ENCODE measurements around the gene RND1.
"Not testable (repeated sequence)": the region's sequence is repeated elsewhere in the genome, so short reads cannot be mapped to it uniquely, and the experiment has no call there.

The RND1 gene

GRCh38 chr12:48866052-48866711, 512 bp upstream of the RND1 start:
- TF ChIP-seq, protein P1, sequence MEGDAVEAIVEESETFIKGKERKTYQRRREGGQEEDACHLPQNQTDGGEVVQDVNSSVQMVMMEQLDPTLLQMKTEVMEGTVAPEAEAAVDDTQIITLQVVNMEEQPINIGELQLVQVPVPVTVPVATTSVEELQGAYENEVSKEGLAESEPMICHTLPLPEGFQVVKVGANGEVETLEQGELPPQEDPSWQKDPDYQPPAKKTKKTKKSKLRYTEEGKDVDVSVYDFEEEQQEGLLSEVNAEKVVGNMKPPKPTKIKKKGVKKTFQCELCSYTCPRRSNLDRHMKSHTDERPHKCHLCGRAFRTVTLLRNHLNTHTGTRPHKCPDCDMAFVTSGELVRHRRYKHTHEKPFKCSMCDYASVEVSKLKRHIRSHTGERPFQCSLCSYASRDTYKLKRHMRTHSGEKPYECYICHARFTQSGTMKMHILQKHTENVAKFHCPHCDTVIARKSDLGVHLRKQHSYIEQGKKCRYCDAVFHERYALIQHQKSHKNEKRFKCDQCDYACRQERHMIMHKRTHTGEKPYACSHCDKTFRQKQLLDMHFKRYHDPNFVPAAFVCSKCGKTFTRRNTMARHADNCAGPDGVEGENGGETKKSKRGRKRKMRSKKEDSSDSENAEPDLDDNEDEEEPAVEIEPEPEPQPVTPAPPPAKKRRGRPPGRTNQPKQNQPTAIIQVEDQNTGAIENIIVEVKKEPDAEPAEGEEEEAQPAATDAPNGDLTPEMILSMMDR (IDR thresholded peaks at IDR 0.05; ENCODE audit: insufficient read depth, low read length, poor library complexity, severe bottlenecking) = no peak
- Histone ChIP-seq H3K4me3 (replicated peaks; ENCODE audit: low read depth, low read length) (peak overlapping the region; percentile 80; the same call in 1 of the 2 replicates), H3K27me3 (replicated peaks; ENCODE audit: control insufficient read depth, insufficient read depth, low read length) (no peaks in the 10 kb centered on the region), H3K36me3 (ENCODE audit: control insufficient read depth, insufficient read depth, low read length) (peaks cover 3% of the 10 kb centered on the region)
- no peak for DNase-seq (ENCODE audit: extremely low read depth, insufficient read length)

- no peak overlapping the region for H3K4me3 ChIP-seq (replicated peaks; ENCODE audit: low read depth, low read length)
- H3K27me3 ChIP-seq (replicated peaks; ENCODE audit: control insufficient read depth, insufficient read depth, low read length) = no peaks in the 10 kb centered on the region
- TF ChIP-seq, protein P1 (IDR thresholded peaks at IDR 0.05; ENCODE audit: insufficient read depth, low read length, poor library complexity, severe bottlenecking) = no peak
- no peak for DNase-seq (ENCODE audit: extremely low read depth, insufficient read length)
- H3K36me3 ChIP-seq (ENCODE audit: control insufficient read depth, insufficient read depth, low read length) = peaks cover 6% of the 10 kb centered on the region
These were observed 2.4 kb downstream of the RND1 start for GRCh38 chr12:48863291-48863690.

- H3K27me3 ChIP-seq (replicated peaks; ENCODE audit: control insufficient read depth, insufficient read depth, low read length) = no peaks in the 10 kb centered on the region
- H3K4me3 ChIP-seq (replicated peaks; ENCODE audit: low read depth, low read length) = no peak overlapping the region
- no peak for DNase-seq (ENCODE audit: extremely low read depth, insufficient read length)
- TF ChIP-seq, protein P1 (IDR thresholded peaks at IDR 0.05; ENCODE audit: insufficient read depth, low read length, poor library complexity, severe bottlenecking) = no peak
- H3K36me3 ChIP-seq (ENCODE audit: control insufficient read depth, insufficient read depth, low read length) = peaks cover 6% of the 10 kb centered on the region
These were observed 2.9 kb downstream of the RND1 start for GRCh38 chr12:48862760-48863159.

- TF ChIP-seq, protein P1 (IDR thresholded peaks at IDR 0.05; ENCODE audit: insufficient read depth, low read length, poor library complexity, severe bottlenecking) = no peak
- H3K36me3 ChIP-seq (ENCODE audit: control insufficient read depth, insufficient read depth, low read length) = peaks cover 7% of the 10 kb centered on the region
- no peak for DNase-seq (ENCODE audit: extremely low read depth, insufficient read length)
- H3K27me3 ChIP-seq (replicated peaks; ENCODE audit: control insufficient read depth, insufficient read depth, low read length) = no peaks in the 10 kb centered on the region
- H3K4me3 ChIP-seq (replicated peaks; ENCODE audit: low read depth, low read length) = no peak overlapping the region
These were observed 4.6 kb downstream of the RND1 start for GRCh38 chr12:48861111-48861510.

DNA sequence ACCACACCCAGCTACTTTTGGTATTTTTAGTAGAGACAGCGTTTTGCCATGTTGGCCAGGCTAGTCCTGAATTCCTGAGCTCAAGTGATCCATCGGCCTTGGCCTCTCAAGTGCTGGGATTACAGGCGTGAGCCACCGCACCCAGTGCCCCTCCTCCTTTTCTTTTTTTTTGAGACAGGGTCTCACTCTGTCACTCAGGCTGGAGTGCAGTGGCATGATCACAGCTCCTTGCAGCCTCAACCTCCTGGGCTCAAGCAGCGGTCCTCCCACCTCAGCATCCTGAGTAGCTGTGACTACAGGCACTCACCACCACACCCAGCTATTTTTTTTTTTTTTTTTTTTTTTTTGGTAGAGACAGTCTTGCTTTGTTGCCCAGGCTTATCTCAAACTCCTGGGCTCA, 5.4 kb downstream of the RND1 start:
- H3K36me3 ChIP-seq (ENCODE audit: control insufficient read depth, insufficient read depth, low read length); H3K4me3 ChIP-seq (replicated peaks; ENCODE audit: low read depth, low read length); H3K27me3 ChIP-seq (replicated peaks; ENCODE audit: control insufficient read depth, insufficient read depth, low read length): not testable (repeated sequence)

DNA sequence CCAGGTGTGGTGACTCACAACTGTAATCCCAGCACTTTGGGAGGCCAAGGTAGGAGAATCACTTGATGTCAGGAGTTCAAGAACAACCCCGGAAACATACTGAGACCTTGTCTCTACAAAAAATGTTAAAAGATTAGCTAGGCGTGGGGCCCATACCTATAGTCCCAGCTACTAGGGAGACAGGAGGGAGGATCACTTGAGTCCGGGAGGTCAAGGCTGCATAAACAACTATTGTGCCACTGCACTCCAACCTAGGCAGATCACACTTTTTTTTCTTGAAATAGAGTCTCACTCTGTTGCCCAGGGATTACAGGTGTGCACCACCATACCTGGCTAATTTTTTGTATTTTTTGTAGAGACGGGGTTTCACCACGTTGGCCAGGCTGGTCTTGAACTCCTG, 6.1 kb downstream of the RND1 start:
- TF ChIP-seq, protein P1 (IDR thresholded peaks at IDR 0.05; ENCODE audit: insufficient read depth, low read length, poor library complexity, severe bottlenecking) = no peak
- Histone ChIP-seq H3K27me3 (replicated peaks; ENCODE audit: control insufficient read depth, insufficient read depth, low read length) (no peaks in the 10 kb centered on the region), H3K4me3 (replicated peaks; ENCODE audit: low read depth, low read length) (no peak overlapping the region), H3K36me3 (ENCODE audit: control insufficient read depth, insufficient read depth, low read length) (peaks cover 7% of the 10 kb centered on the region)
- DNase-seq (ENCODE audit: extremely low read depth, insufficient read length) = no peak

More for the DNA sequence above, 5.4 kb downstream of the RND1 start:
- DNase-seq (ENCODE audit: extremely low read depth, insufficient read length) = not testable (repeated sequence)
